ENCODE results near the gene MGMT.

DNA sequence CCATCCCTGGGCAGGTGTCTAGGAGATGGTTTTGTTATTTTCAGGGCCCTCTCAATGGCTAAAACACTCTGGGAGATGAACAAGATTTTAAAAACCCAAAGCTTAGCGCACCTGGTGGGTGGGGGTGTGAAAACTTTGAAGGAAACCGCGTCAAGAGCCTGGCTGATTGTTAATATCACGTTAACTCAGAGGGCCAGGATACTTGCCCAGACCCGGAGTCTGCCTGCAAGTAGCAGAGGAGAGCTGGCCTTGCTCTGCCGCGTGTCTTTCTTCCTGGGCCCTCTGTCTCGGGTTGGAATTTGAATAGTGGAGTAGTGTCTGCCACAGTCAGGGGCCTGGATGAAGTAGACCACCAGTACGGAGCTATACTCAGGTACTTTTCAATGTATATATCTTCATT is 1.1 kb downstream of the MGMT start:
- no peak for TF ChIP-seq SUZ12 (IDR thresholded peaks at IDR 0.05; ENCODE audit: extremely low read depth, insufficient read depth, insufficient read length)
- TF ChIP-seq YY1 (IDR thresholded peaks at IDR 0.05; ENCODE audit: insufficient read depth, insufficient read length), result no peak
